Right atrium auricular region (tissue), 2 donors: ENCODE results near the gene TENM3. TPM values are rescaled to one million over a fixed set of nuclear protein-coding genes. Genes with fewer than 3 reads are reported as not detected.

ENCODE experiments used
- DNase-seq: peaks from one replicate; pipeline ENCODE4 v3.0.0-alpha.2; 2019; ENCODE audit warnings: low spot score
- H3K27ac ChIP-seq, 2 donors: fragments of 200-600 bp; sonication (generic); 1 replicate in 1 of 2; 2 replicates in 1 of 2; pipeline ENCODE4 v1.5.1; 2016 to 2019
- H3K27me3 ChIP-seq, 2 donors: fragments of 200-600 bp; sonication (generic); one replicate each; pipeline versions ENCODE4 v1.5.1 to v1.6.0; 2017 to 2019
- H3K36me3 ChIP-seq: fragments of 200-600 bp; sonication (generic); one replicate; pipeline ENCODE4 v1.5.1; 2016
- H3K4me1 ChIP-seq, 2 donors: fragments of 200-600 bp; sonication (generic); one replicate each; pipeline versions ENCODE4 v1.5.1 to v1.6.0; 2017 to 2019
- H3K4me3 ChIP-seq, 2 donors: fragments of 200-600 bp; sonication (generic); 1 replicate in 1 of 2; 2 replicates in 1 of 2; pipeline ENCODE4 v1.5.1; 2017 to 2019; ENCODE audit warnings: mild to moderate bottlenecking in 1 of 2, moderate library complexity in 1 of 2
- H3K9me3 ChIP-seq, 2 donors: fragments of 200-600 bp; sonication (generic); one replicate each; pipeline ENCODE4 v1.5.1; 2019
- total RNA-seq, 2 donors: library from RNA; depleted of rRNA; stranded (reverse); fragments of >200 nt; gene quantifications; one replicate each; pipeline ENCODE4 v1.1.0, GENCODE V29; 2016
- TF ChIP-seq, protein P1 (sequence below), 2 donors: fragments of 200-600 bp; sonication (generic); IDR thresholded peaks; one replicate each; pipeline ENCODE4 v1.5.1; 2019; ENCODE audit warnings: antibody characterized with exemption in 2 of 2

The TENM3 gene
- total RNA-seq, 2 donors from 2014 or later = 10.7 to 15.9 TPM

GRCh38 chr4:182221987-182222386 is 21.2 kb upstream of the TENM3 start:
- TF ChIP-seq, protein P1, sequence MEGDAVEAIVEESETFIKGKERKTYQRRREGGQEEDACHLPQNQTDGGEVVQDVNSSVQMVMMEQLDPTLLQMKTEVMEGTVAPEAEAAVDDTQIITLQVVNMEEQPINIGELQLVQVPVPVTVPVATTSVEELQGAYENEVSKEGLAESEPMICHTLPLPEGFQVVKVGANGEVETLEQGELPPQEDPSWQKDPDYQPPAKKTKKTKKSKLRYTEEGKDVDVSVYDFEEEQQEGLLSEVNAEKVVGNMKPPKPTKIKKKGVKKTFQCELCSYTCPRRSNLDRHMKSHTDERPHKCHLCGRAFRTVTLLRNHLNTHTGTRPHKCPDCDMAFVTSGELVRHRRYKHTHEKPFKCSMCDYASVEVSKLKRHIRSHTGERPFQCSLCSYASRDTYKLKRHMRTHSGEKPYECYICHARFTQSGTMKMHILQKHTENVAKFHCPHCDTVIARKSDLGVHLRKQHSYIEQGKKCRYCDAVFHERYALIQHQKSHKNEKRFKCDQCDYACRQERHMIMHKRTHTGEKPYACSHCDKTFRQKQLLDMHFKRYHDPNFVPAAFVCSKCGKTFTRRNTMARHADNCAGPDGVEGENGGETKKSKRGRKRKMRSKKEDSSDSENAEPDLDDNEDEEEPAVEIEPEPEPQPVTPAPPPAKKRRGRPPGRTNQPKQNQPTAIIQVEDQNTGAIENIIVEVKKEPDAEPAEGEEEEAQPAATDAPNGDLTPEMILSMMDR (IDR thresholded peaks at IDR 0.05) = no peak
- H3K4me3 ChIP-seq = no peak overlapping the region
- no peaks in the 10 kb centered on the region for H3K36me3 ChIP-seq
- no peaks in the 10 kb centered on the region for H3K27me3 ChIP-seq
- DNase-seq = no peak
- no peak overlapping the region for H3K27ac ChIP-seq
- no peaks in the 10 kb centered on the region for H3K9me3 ChIP-seq
- no peaks in the 10 kb centered on the region for H3K4me1 ChIP-seq

GRCh38 chr4:182222766-182223165 is 20.4 kb upstream of the TENM3 start:
- no peaks in the 10 kb centered on the region for H3K27me3 ChIP-seq
- H3K36me3 ChIP-seq = no peaks in the 10 kb centered on the region
- no peaks in the 10 kb centered on the region for H3K9me3 ChIP-seq
- H3K27ac ChIP-seq = no peak overlapping the region
- DNase-seq = no peak
- TF ChIP-seq, protein P1 (IDR thresholded peaks at IDR 0.05) = no peak
- no peaks in the 10 kb centered on the region for H3K4me1 ChIP-seq
- no peak overlapping the region for H3K4me3 ChIP-seq

GRCh38 chr4:182223708-182224107 is 19.5 kb upstream of the TENM3 start:
- H3K4me1 ChIP-seq = no peaks in the 10 kb centered on the region

DNA sequence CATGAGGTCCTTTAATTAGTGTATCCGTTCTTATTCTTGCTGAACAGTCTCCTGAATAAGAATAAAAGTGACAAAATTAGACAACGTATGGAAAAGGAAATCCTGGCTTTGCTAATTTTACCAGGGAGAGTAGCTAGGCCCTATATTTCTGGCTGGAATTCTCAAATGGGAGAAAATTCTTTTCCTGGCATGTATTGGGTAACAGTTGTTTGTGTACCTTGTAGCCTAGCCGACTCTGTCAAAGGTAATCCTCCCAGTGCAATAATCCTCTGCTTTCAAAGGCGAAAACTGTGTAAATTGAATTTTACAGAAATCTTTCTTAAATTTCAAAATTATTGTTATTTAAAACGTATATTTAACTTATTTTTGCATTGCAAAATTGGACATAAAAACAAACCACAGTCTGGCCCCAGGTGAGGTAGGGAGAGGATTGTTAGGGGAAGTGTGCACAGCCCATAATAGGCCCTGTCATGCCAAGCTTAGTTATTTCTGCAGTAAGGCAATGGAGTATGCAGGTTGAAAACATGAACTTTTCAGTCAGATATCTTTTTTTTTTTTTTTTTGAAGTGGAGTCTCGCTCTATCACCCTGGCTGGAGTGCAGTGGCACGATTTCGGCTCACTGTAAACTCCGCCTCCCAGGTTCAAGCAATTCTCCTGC is 18.9 kb upstream of the TENM3 start:
- H3K27me3 ChIP-seq = no peaks in the 10 kb centered on the region

More at GRCh38 chr4:182223708-182224107, 19.5 kb upstream of the TENM3 start:
- TF ChIP-seq, protein P1 (IDR thresholded peaks at IDR 0.05) = no peak
- Histone ChIP-seq H3K27ac (no peak overlapping the region), H3K4me3 (no peak overlapping the region), H3K36me3 (no peaks in the 10 kb centered on the region), H3K27me3 (no peaks in the 10 kb centered on the region), H3K9me3 (no peaks in the 10 kb centered on the region)
- DNase-seq = no peak

GRCh38 chr4:182225257-182225852 is 17.8 kb upstream of the TENM3 start:
- H3K27me3 ChIP-seq = no peaks in the 10 kb centered on the region
- no peak for DNase-seq
- no peak overlapping the region for H3K27ac ChIP-seq
- H3K4me3 ChIP-seq = no peak overlapping the region
- H3K4me1 ChIP-seq = no peaks in the 10 kb centered on the region
- H3K36me3 ChIP-seq = no peaks in the 10 kb centered on the region
- no peaks in the 10 kb centered on the region for H3K9me3 ChIP-seq
- TF ChIP-seq, protein P1 (IDR thresholded peaks at IDR 0.05) = no peak

More for the DNA sequence above, 18.9 kb upstream of the TENM3 start:
- no peak for DNase-seq
- TF ChIP-seq, protein P1 (IDR thresholded peaks at IDR 0.05) = no peak
- Histone ChIP-seq H3K4me3 (no peak overlapping the region), H3K27ac (no peak overlapping the region), H3K9me3 (no peaks in the 10 kb centered on the region), H3K4me1 (no peaks in the 10 kb centered on the region), H3K36me3 (no peaks in the 10 kb centered on the region)
